ENCODE results near the gene POLA2. TPM values are rescaled to one million over a fixed set of nuclear protein-coding genes. Genes with fewer than 3 reads are reported as not detected.

The POLA2 gene
- total RNA-seq: 2.7 and 5.3 TPM in 2 replicates

DNA sequence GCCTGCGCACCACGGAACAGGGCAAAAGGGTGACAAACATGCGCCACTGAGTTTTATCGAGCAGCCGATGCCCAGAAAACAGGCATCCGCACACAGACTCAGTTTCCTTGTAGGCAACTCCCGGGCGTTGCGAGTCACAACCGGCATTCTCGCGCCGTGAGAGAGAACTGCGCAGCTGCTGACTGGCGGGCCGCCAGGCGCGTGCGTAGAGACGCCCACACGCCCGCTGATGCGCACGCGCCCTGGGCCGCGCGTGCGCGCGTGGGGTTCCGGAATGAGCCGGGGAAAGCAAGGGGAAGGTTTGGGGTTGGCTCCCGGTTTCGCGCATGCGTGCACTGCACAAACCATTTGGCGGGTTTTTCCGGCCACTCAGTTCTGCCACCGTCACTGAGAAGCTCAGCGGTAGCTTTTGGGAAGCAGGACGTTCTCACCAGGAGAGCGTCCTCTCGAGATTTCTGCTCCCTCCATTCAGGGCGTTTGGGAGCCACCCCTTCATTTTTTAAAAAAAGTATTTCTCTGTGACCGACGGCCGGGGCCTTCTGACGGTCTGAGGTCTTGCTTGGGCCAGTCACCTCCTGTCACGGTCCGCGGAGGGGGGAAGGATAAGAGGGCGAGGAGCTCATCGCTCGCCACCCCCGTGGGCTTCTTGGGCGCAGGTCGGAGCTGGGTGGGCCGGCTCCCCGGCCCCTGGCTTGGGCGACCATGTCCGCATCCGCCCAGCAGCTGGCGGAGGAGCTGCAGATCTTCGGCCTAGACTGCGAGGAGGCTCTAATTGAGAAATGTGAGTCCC lies at the start of gene POLA2:
Gene POLA2 (plus strand): TSS at position 372 of the 790 bp plus-strand sequence. CDS start 331 bp downstream, at position 703.

GRCh38 chr11:65314501-65315203 lies 52.9 kb downstream of the POLA2 start, which contains the start of gene CDC42EP2:
CDC42EP2 (plus strand) TSS chr11:65314866; CDS start chr11:65320899, 6,033 bp downstream.

Other genes starting within 250 kb of the POLA2 start
- gene ARL2, start 247.8 kb upstream of the POLA2 start, total RNA-seq: 97.5 and 157 TPM in 2 replicates
- 10.0 and 12.8 TPM in 2 replicates for gene SNX15, start 234.5 kb upstream of the POLA2 start, total RNA-seq
- 10.4 and 10.5 TPM in 2 replicates for gene SAC3D1, start 220.8 kb upstream of the POLA2 start, total RNA-seq
- gene NAALADL1, start 203.4 kb upstream of the POLA2 start, total RNA-seq: 19.1 and 24.6 TPM in 2 replicates
- gene CDCA5, start 177.9 kb upstream of the POLA2 start, total RNA-seq: 5.8 and 15.9 TPM in 2 replicates
- 52.3 and 67.3 TPM in 2 replicates for gene ZFPL1, start 177.7 kb upstream of the POLA2 start, total RNA-seq
- 231 and 236 TPM in 2 replicates for gene VPS51, start 165.7 kb upstream of the POLA2 start, total RNA-seq
- 10.2 and 29.6 TPM in 2 replicates for gene TM7SF2, start 150.1 kb upstream of the POLA2 start, total RNA-seq
- gene ZNHIT2, start 144.3 kb upstream of the POLA2 start, total RNA-seq: 10.1 and 13.8 TPM in 2 replicates
- 367 and 443 TPM in 2 replicates for gene FAU, start 139.8 kb upstream of the POLA2 start, total RNA-seq
- gene MRPL49, start 139.6 kb upstream of the POLA2 start, total RNA-seq: 35.7 and 41.5 TPM in 2 replicates
- 37.7 and 49.2 TPM in 2 replicates for gene SYVN1, start 127.4 kb upstream of the POLA2 start, total RNA-seq
- gene SPDYC, start 91.7 kb upstream of the POLA2 start, total RNA-seq: not detected in 2 replicates
- gene CAPN1, start 80.0 kb upstream of the POLA2 start, total RNA-seq: 134 and 170 TPM in 2 replicates
- gene CDC42EP2, start 52.9 kb downstream of the POLA2 start, total RNA-seq: 53.5 and 69.1 TPM in 2 replicates
- 34.7 and 38.4 TPM in 2 replicates for gene DPF2, start 71.9 kb downstream of the POLA2 start, total RNA-seq
- 0.49 TPM in 1 of 2 replicates, not detected in the other for gene TIGD3, start 92.8 kb downstream of the POLA2 start, total RNA-seq
- 2.0 and 8.1 TPM in 2 replicates for gene SLC25A45, start 120.7 kb downstream of the POLA2 start, total RNA-seq
- gene FRMD8, start 124.7 kb downstream of the POLA2 start, total RNA-seq: 43.7 and 43.9 TPM in 2 replicates
- gene NEAT1, start 160.8 kb downstream of the POLA2 start, total RNA-seq: 39.0 and 52.0 TPM in 2 replicates
- 1,858 and 1,913 TPM in 2 replicates for gene MALAT1, start 237.1 kb downstream of the POLA2 start, total RNA-seq